GM18498 (cell line): Measurements from ENCODE around the gene BCO1.

ENCODE experiments used
- ATAC-seq: cut with Tn5 transposase; IDR thresholded peaks from one replicate; pipeline ENCODE4 v1.9.1; 2021; ENCODE audit warnings: mild to moderate bottlenecking, moderate library complexity; ENCODE audit not compliant: unreplicated experiment

Gene BCO1

DNA sequence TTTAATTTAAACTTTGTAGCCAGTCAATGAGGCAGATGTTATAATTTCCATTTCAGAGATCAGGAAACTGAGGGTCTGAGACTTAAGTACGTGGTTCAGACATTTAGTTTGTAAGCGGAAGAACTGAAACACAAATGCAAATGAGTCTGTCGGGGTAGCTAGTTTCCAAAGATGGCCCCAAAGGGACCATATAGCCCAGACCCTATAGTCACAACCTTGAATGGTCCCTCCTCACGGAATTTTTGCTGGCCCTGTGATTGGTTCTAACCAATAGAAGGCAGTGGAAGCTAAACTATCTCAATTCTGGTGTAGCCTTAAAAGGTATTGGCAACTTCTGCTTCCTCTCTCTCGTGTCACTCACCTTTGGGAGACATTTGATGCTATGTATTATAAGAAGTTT is 7.5 kb upstream of the BCO1 start:
- ATAC-seq = no peak

DNA sequence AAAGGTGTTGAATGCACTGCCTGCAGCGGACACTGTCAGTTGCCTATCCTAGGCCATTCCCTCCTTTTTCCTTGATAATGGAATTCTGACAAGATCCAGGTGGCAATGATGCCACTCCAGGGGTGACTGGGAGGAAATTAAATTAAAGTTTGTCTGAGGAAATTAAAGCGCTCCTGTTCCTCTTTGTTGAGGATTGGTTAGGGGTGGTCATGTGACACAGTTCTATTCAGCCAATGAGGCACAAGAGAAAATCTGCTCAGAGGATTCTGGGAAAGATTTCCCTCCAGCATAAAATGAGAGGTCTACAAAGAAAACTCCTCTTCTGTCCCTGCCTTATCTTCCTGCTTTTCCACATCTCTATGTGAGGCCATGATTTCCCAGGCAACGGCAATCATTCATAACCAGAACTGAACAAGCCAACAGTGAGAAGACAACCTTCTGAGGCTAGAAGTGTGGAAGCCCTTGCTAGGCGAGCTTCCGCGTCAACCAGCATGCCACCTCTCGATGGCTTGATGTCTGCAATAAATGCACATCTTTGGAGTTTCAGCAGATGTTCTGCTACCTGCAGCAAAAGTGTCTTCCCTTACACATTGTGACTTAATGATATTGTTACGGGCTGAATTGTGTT is 5.6 kb upstream of the BCO1 start:
- ATAC-seq = no peak

DNA sequence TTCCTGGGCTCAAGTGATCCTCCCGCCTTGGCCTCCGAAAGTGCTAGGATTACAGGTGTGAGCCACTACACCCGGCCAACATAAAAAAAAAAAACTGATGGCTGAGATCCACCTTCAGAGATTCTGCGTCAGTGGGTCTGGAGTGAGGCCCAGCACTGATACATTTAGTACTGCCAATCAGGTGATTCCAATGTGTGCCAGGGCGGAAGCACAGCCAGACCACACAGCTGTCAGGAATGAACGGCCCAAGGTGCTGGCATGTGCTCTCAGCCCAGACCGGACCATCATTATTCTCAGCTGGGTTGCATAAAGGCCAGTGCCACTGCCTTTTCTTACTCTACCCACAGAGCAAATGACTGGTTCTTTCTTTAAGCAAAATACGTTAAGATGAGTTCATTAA is 1.2 kb upstream of the BCO1 start:
- ATAC-seq = no peak

DNA sequence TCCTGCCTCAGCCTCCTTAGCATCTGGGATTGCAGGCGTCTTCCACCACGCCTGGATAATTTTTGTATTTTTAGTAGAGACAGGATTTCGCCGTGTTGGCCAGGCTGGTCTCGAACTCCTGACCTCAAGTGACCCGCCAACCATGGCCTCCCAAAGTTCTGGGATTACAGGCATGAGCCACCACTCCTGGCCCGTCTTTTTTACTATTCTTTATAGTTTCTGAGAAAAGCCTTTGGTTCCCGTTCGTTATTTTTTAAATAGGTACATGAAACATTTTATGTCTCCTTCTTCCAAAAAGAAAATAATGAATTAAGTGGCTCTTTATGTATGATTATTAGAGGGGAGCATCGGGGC is 570 bp upstream of the BCO1 start:
- ATAC-seq = no peak

DNA sequence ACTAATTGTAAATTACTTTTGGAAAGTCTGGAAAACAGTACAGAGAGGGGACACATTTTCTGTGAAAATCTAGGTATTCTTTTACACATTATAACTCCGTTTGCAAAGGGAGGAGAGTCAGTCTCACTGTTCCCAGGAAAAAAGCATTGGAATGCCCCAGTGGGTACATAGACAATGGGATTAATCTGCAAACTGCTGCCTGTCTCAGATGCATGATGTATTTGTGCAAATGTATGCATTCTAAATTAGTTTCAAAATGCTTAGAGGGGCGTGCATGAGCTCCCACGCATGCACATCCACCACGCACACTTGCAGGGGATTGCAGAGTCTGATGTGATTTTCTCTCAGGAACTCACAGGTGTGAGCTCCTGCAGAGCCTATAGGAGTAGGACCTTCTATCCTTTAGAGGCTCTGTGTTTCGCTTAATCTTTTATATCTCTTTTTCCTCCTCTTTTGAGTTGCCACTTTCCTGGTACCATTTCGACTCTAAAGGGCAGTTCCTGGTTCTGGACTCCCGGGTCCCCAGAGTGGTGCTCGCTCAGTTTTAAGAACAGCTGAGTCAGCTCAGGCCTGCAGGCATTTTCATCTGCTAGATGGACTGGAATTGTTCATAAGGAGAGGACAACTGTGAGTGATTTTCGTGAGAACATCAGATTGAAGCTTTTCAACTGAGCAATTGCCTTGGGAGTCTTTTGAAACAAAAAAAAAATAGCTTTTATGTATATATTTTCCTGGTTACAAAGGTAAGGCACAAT is 1.1 kb downstream of the BCO1 start:
- no peak for ATAC-seq

DNA sequence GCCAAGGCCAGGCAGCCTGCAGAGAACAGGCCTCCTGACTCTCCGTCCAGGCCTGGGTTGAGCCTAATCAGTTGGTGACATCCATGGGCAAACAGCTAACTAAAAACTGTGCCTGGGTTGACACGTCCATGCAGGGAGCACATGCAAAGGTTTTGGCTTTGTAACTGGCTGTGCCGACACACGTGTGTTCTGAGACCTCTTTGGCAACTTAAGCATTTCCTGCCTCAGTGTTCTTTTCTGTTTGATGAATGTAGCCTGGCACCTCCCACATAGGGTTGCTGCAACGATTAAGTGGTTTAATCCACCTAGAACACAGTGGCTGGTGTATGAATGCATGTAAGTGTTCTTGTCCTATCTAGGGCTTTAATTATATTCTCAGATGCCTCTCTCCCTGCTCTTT is 3.2 kb downstream of the BCO1 start:
- ATAC-seq = no peak

DNA sequence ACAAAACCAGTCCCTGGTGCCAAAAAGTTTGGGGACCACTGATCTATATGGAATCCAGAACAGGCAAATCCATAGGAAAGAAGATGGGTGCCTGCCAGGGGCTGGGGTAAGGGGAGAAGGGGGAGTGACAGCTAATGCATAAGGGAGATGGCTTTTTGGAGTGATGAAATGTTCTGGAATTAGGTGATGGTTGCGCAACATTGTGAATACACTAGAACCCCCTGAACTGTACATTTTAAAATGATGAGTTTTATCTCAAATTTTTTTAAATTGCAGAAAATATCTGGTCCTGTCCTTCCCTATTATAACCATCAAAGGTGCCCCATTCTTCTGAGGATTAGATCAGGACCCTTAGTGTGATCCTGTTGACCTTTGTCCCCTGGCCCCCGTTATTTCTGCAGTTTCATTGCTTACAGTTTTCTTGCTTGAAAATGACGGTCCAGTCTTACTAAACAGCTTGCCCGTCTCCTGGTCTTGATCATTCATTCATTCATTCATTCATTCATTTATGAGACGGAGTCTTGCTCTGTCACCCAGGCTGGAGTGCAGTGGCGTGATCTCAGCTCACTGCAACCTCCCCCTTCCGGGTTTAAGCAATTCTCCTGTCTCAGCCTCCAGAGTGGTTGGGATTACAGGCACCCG is 4.6 kb downstream of the BCO1 start:
- ATAC-seq = no peak

DNA sequence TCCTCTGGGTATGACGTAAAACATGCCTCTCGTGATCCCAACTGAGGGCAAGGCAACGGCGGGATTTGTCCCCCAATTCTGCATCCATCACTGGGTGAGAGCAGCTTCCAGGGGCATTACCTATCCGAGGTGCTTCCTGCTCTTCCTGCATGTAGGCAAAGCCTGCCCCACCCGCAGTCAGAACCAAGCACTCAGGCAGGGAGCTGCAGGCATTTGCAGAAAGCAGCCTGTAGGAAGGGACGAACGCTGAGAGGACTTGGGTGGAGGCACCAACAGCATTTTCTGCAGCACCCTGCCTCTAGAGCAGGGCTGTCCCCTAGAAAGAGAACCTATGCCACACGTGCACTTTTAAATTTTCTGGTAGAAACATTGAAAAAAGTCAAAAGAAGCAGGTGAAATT is 5.5 kb downstream of the BCO1 start:
- no peak for ATAC-seq

DNA sequence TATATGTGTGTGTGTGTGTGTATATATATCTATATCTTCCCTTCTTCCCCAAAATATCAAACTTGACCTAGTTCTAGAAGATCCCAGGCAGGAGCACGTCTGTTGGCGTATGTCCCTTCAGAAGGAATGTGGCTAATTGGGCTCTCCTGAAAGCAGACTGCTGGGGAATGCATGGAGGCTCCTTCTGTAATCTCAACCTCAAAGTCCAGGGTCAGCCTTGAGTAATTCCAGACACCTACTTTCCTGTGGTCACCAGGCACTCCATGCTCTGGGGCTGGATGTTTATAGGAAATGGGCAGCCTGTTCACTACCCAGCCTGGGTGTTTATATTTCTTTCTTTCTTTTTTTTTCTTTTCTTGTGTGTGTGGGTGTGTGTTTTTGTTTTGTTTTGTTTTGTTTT is 13.4 kb downstream of the BCO1 start:
- ATAC-seq = no peak

DNA sequence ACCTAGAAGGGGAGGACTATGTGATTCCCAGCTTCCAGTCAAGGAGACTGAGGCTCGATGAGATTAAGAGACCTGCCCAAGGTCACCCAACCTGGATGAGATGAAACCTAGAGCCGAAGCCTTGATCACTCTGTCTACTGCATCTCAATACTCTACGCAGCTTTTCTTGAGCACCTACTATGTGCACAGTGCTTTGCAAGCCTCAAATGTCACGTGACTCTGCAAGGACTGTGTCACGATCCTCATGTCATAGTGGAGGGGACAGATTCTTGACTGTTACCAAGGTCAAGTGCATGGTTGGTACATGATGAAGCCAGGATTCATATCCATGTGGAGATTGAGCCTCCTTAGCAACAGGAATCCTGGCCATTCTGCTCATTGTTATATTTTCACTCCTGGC is 14.7 kb downstream of the BCO1 start:
- ATAC-seq = no peak

DNA sequence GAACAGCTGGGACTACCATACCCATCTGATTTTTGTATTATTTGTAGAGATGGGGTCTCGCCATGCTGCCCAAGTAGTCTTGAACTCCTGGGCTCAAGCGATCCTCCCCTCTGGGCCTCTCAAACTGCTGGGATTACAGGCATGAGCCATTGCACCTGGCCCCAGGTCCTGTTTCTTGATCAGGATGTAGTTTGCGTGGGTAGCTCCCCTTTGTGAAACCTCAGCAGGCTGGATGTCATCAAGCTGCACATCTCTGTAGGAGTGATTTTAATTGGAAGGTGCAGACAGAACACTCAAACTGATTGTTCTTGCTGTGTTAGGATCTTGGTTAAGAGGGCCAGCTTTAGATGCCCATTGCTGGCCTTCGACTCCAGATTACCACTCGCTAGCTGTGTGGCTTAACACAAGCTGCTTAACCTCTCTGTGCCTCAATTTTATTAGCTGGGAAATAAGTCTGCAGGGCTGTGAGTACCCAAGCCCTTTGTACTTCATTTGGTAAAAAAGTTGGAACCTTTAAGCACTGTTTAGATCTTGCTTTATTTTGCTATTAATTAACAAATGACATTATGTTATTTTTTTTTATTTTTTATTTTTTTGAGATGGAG is 16.5 kb downstream of the BCO1 start:
- no peak for ATAC-seq

DNA sequence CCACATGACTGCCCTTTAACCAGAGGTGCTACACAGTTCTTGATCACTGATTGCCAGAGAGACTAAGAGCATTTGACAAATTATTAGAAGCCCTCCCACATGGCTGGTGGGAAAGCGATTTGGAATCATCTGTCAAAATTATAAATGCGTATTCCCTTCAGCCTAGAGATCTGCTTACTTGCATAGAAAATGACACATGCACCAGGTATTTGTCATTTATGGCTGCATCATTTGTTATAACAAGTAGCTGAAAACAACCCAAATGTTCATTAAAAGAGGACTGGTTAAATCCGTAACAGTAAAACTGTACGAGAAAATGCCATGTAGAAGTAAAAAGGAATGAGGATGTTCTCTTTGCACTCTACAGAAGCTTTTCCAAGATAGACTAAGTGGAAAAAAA is 21.4 kb downstream of the BCO1 start:
- no peak for ATAC-seq

DNA sequence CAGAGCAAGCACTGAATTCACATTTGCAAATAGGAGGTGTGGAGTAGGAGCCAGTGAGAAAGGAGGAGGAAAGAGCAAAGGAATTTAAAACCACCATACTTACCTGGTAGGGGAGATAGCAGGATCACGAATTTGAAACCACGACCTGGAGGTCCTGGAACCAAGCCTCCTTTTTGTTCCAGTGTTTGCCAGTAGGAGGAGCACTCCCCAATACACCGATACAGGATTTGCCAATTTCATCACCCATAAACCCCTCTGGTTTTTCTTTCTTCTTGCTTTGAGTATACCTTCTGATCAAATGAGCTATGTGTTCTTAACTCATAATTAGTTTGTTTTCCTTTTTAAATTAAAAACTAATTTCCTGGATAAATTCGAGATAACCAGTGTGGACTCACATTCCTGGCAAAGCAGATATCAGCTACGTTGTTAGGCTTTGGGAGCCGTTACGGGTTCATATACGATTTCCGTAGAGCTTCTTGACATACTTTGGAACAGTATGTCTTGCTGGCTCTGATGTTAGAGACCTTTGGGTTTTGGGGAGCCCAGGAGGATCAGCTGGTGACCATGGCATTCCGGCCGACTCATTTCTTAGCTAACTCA is 22.7 kb downstream of the BCO1 start:
- ATAC-seq = no peak

DNA sequence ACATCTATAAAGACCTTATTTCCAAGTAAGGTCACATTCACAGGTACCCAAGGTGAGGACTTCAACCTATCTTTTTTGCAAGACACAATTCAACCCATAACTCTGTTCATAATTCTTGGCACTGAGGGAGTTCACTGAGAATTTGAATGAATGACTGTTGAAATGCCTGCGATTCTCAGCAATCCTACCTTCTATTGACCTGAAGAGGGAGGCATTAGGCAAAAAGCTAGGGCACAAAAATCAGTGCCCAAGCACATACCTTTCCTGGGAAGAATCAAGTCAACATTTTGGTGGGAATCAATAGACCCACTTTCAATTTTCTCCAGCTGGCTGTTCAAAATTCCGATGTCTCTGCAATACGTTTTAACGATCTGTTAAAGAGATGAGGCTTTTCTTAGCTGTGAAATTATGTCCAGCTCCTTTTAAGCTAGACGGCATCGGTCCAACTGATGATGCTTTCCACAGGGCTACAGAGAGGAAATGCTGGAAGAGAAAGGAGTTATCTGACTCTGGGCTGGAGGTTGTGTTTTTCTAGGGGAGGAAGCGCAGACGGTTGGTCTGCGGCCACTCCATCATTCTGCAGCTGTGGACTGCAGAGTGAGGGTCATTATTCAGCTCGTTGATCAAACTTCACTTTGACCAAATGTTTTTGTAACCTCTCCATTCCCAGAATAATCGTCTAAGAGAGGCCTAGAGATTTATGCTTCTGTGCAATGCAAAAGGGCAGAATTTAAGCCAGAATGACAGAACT is 25.2 kb downstream of the BCO1 start:
- no peak for ATAC-seq

DNA sequence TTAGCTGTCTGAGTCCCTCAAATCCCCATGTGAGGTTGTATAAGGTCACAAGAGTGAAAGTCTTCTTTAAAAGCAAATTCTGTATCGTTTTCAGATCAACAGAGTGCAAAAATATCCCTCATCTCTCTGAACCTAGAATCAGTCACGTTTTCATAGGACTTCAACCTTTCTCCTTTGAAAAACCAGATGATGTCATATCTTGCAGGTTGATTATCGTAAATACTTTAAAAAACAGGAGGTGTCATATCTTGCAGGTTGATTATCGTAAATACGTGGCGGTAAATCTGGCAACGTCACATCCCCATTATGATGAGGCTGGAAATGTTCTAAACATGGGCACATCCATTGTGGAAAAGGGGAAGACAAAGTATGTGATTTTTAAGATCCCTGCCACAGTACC is 25.9 kb downstream of the BCO1 start:
- no peak for ATAC-seq

DNA sequence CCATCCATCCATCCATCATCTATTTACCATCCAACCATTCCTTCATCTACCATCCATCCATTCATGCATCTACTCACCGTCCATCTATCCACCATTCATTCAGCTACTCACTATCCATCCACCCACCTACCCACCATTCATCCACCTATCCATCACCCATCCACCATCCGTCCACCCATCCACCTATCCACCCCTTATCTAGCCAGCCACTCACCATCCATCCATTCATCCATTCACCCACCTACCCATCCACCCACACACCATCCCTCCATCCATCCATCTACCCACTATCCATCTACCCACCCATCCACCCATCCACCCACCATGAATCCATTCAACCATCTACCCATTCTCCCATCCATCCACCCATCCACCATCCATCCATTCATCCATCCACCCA is 26.6 kb downstream of the BCO1 start:
- no peak for ATAC-seq

DNA sequence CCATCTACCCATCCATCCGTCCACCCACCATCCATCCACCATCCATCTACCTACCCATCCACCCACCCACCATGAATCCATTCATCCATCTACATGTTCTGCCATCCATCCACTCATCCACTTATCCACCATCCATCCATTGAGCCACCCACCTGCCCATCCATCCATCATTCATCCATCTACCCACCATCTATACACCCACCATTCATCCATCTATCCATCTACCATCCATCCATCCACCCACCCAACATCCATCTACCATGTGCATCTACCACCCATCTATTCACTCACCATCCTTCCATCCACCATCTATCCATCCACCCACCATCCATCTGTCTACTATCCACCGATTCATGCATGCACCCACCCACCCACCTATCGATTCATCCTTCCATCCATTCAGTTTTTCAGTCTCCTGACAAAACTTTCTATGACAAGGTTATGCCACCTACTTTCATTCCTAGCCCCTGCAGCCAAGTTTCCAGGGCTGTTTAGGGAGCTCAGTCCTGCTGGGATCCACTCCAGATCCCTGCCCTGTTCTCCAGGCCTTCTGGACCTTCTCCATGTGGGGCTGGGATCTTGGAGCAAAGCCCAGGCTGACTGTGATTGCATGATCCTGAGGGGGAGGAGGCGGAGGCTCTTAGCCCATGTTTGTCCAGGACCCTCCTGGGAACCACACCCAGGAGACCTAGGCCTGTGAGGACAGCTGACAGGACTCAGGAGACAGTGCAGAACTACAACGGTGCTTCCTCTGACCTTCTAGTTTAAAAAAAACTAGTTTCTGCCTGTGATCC is 27.4 kb downstream of the BCO1 start:
- ATAC-seq = no peak

DNA sequence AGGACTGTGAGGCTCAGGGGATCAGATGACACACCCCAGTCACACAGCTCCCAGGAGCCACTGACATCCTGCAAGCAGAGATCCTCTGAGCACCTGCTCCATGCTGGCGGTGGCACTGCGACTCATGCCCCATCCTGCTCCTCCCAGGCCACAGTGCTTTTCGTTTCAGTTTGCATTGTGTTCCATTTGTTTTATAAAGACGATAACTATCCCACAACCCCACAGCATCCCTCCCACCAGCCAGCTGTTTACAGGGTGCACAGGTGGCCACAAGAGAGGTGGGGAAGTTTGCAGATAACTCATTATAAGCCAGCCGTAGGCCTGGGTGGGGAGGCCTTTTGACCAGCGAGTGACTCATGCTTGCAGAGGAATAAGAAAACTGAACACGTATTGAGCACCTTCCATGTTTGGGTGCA is 28.2 kb downstream of the BCO1 start:
- ATAC-seq = no peak

DNA sequence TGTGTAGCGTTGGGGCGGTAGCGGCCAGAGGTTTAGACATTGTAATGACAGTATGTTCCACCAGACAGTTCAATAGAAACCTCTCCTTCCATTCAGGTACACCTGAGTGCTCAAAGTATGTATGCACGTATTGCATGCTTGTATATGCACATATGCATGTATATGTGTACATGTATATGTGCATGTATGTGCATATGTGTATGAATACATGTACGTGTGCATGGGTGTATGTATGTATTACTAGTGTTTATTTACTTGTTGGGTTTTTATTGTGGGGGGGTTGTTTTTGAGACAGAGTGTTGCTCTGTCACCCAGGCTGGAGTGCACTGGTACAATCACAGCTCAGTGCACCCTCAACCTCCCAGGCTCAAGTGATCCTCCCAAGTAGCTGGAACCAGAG is 30.0 kb downstream of the BCO1 start:
- ATAC-seq = no peak
